Endothelial cell of umbilical vein (primary cell): Measurements from ENCODE around the gene FGF19. TPM values are rescaled to one million over a fixed set of nuclear protein-coding genes. Genes with fewer than 3 reads are reported as not detected.

Source experiments
- polyA plus RNA-seq, 4 experiments: library from polyadenylated mRNA; depleted of rRNA in 3 of 4; stranded (reverse) in 3 of 4; unstranded in 1 of 4; fragments of >200 nt; gene quantifications; 2 replicates each; pipeline versions ENCODE4 v1.2.1 to v1.2.3, GENCODE V29; 2011 to 2012; ENCODE audit warnings: missing spikeins in 1 of 4
- total RNA-seq: library from RNA; stranded (reverse); gene quantifications from 2 replicates; pipeline ENCODE4 v1.2.3, GENCODE V29; 2021

Gene FGF19
- total and polyA plus RNA-seq, 2 donors (not counting 3 experiments of a cell fraction or from before 2014, with no cell fraction given) = 0.03 TPM; not detected in 1

Other genes with a start within 250 kb of the FGF19 start
- gene LINC01488, start 222.4 kb downstream of the FGF19 start, total RNA-seq = not detected in 2 replicates
- gene LINC01488, start 222.4 kb downstream of the FGF19 start, polyA plus RNA-seq = not detected in 2 replicates
- 336 and 370 TPM in 2 replicates for gene CCND1, start 62.9 kb downstream of the FGF19 start, total RNA-seq
- gene CCND1, start 62.9 kb downstream of the FGF19 start, polyA plus RNA-seq = 98.7 and 113 TPM in 2 replicates
- 27.3 and 30.9 TPM in 2 replicates for gene LTO1, start 28.7 kb downstream of the FGF19 start, total RNA-seq
- gene LTO1, start 28.7 kb downstream of the FGF19 start, polyA plus RNA-seq = 22.1 and 26.8 TPM in 2 replicates
- not detected in 2 replicates for gene FGF4, start 71.3 kb upstream of the FGF19 start, total RNA-seq
- not detected in 2 replicates for gene FGF4, start 71.3 kb upstream of the FGF19 start, polyA plus RNA-seq
- gene FGF3, start 115.4 kb upstream of the FGF19 start, total RNA-seq = not detected in 2 replicates
- not detected in 2 replicates for gene FGF3, start 115.4 kb upstream of the FGF19 start, polyA plus RNA-seq